HCT116 (cell line): ENCODE measurements around the gene ZNRF2. TPM values are rescaled to one million over a fixed set of nuclear protein-coding genes. Genes with fewer than 3 reads are reported as not detected.

Experiments
- ATAC-seq: fragments of 200-7000 bp; cut with Tn5 transposase; 2 replicates; pipeline ENCODE4 v1.9.1; 2020; ENCODE audit warnings: mild to moderate bottlenecking, moderate library complexity
- BruUV-seq: library from RNA; stranded (reverse); fragments of 400-500 nt; replicated peaks from 2 replicates; lab custom pipeline; 2021; lab: Mats Ljungman, UMichigan
- CTCF ChIA-PET: fragments of 300-600 bp; sonication (Branson Sonifier 250); formaldehyde crosslinking; loops from one replicate; lab custom pipeline; 2021; ENCODE audit warnings: antibody characterized with exemption; lab: Charles Lee
- POLR2A ChIA-PET: fragments of 300-600, 350-600 bp; sonication (Branson Sonifier 250); formaldehyde crosslinking; loops from one replicate; lab custom pipeline; 2021; ENCODE audit warnings: antibody characterized with exemption; lab: Charles Lee
- RAD21 ChIA-PET, 2 experiments: fragments of 300-600 bp; sonication (Branson Sonifier 250); formaldehyde crosslinking; loops; one replicate each; lab custom pipeline; 2023; ENCODE audit warnings: low total read pairs in 2 of 2; ENCODE audit not compliant: uncharacterized antibody in 2 of 2, unreplicated experiment in 2 of 2, low non-redundant PET in 1 of 2; lab: Charles Lee
- DNase-seq: peaks from one replicate; pipeline ENCODE4 v3.0.0-alpha.2; 2010; ENCODE audit warnings: low read depth, low spot score
- H2AFZ ChIP-seq: fragments of 200-600 bp; shearing (Covaris generic), sonication (generic); 2 replicates; pipeline ENCODE4 v1.6.1; 2017; ENCODE audit warnings: low read depth, mixed run types, mixed read lengths, antibody characterized with exemption, low read length; ENCODE audit not compliant: poor library complexity, severe bottlenecking
- H3K27ac ChIP-seq: 2 replicates; pipeline ENCODE4 v1.5.1; 2012; ENCODE audit warnings: low read depth, low read length
- H3K27me3 ChIP-seq: fragments of 200-600 bp; sonication (generic); 2 replicates; pipeline ENCODE4 v1.6.1; 2016; ENCODE audit warnings: mixed run types, low read length, mixed read lengths; ENCODE audit not compliant: insufficient read depth
- H3K36me3 ChIP-seq, 2 experiments: fragments of 200-500 bp in 1 of 2; fragments of 200-600 bp in 1 of 2; sonication (Bioruptor generic) in 1 of 2; sonication (generic) in 1 of 2; 2 replicates each; pipeline versions ENCODE4 v1.5.1 to v1.6.1; 2014 to 2016; ENCODE audit warnings: low read length in 2 of 2, inconsistent platforms in 1 of 2, mixed read lengths in 1 of 2, mixed run types in 1 of 2; ENCODE audit not compliant: insufficient read depth in 2 of 2, control insufficient read depth in 1 of 2
- H3K4me1 ChIP-seq, 2 experiments: fragments of 200-600 bp in 1 of 2; sonication (generic) in 1 of 2; 2 replicates each; pipeline versions ENCODE4 v1.5.1 to v1.6.1; 2012 to 2017; ENCODE audit warnings: low read length in 2 of 2, inconsistent platforms in 1 of 2, mild to moderate bottlenecking in 1 of 2, mixed read lengths in 1 of 2, mixed run types in 1 of 2, moderate library complexity in 1 of 2; ENCODE audit not compliant: insufficient read depth in 2 of 2, control insufficient read depth in 1 of 2
- H3K4me2 ChIP-seq: fragments of 200-600 bp; sonication (generic); 2 replicates; pipeline ENCODE4 v1.6.1; 2017; ENCODE audit warnings: mixed run types, low read length, mixed read lengths
- H3K4me3 ChIP-seq, 2 experiments: fragments of 200-600 bp in 1 of 2; sonication (generic) in 1 of 2; replicated peaks in 1 of 2; 2 replicates each; pipeline ENCODE4 v1.5.1; 2011 to 2016; ENCODE audit warnings: low read length in 2 of 2, control low read depth in 1 of 2, low read depth in 1 of 2, mild to moderate bottlenecking in 1 of 2, mixed read lengths in 1 of 2, mixed run types in 1 of 2
- H3K79me2 ChIP-seq: fragments of 200-600 bp; sonication (generic); 2 replicates; pipeline ENCODE4 v1.6.1; 2017; ENCODE audit warnings: mild to moderate bottlenecking, mixed run types, low read length, moderate library complexity, mixed read lengths; ENCODE audit not compliant: insufficient read depth
- H3K9ac ChIP-seq: fragments of 200-600 bp; sonication (generic); 2 replicates; pipeline ENCODE4 v1.6.1; 2016; ENCODE audit warnings: low read length, mixed read lengths
- H3K9me2 ChIP-seq: fragments of 200-600 bp; sonication (generic), shearing (Covaris generic); 2 replicates; pipeline ENCODE4 v1.6.1; 2017; ENCODE audit warnings: mixed run types, mild to moderate bottlenecking, moderate library complexity; ENCODE audit not compliant: insufficient read depth
- H3K9me3 ChIP-seq, 2 experiments: fragments of 200-500 bp in 1 of 2; fragments of 200-600 bp in 1 of 2; sonication (Bioruptor generic) in 1 of 2; sonication (generic) in 1 of 2; 2 replicates each; pipeline ENCODE4 v1.6.1; 2014 to 2017; ENCODE audit warnings: low read length in 2 of 2, mixed read lengths in 2 of 2, inconsistent platforms in 1 of 2, low read depth in 1 of 2, mild to moderate bottlenecking in 1 of 2, mixed run types in 1 of 2, moderate library complexity in 1 of 2; ENCODE audit not compliant: control insufficient read depth in 1 of 2, insufficient read depth in 1 of 2
- H4K20me1 ChIP-seq: fragments of 200-600 bp; sonication (generic), shearing (Covaris generic); 2 replicates; pipeline ENCODE4 v1.6.1; 2017; ENCODE audit warnings: mixed run types, mild to moderate bottlenecking, moderate library complexity; ENCODE audit not compliant: insufficient read depth
- CBX3 ChIP-seq: IDR thresholded peaks from 2 replicates; pipeline ENCODE4 v1.6.1; 2012; ENCODE audit warnings: low read depth
- ELF1 ChIP-seq: IDR thresholded peaks from 2 replicates; pipeline ENCODE4 v1.6.1; 2012; ENCODE audit warnings: low read depth, borderline replicate concordance
- REST ChIP-seq: IDR thresholded peaks from 2 replicates; pipeline ENCODE4 v1.6.1; 2012; ENCODE audit warnings: low read depth
- ZBTB33 ChIP-seq: IDR thresholded peaks from 2 replicates; pipeline ENCODE4 v1.6.1; 2011; ENCODE audit warnings: mild to moderate bottlenecking, low read length, moderate library complexity; ENCODE audit not compliant: insufficient replicate concordance; ENCODE audit errors: extremely low read depth
- intact Hi-C: fragments of 100-400 bp; cut with micrococcal nuclease; formaldehyde crosslinking; loops from 2 replicates; pipeline ENCODE4 v1.10.0; 2022
- total RNA-seq: library from RNA; stranded (reverse); gene quantifications from one replicate; pipeline ENCODE4 v1.2.1, GENCODE V29; 2021; ENCODE audit not compliant: unreplicated experiment

The ZNRF2 gene
- total RNA-seq, 1 experiment from 2014 or later = 10.2 TPM

- Histone ChIP-seq H3K9me2 (no peaks in the 10 kb centered on the region), H3K27me3 (no peaks in the 10 kb centered on the region)
- no peak for DNase-seq
- CTCF ChIA-PET = no interaction called here
- TF ChIP-seq ZBTB33 (no peak), CBX3 (no peak), REST (no peak), ELF1 (no peak)
- TF ChIP-seq, all 23 proteins: peak for 0
- Histone ChIP-seq H3K9ac (no peak overlapping the region), H3K36me3 (no peaks in the 10 kb centered on the region), H3K4me3 (no peak overlapping the region), H3K9me3 (no peaks in the 10 kb centered on the region), H3K79me2 (0 out of 2 replicates have a peak, but pooled peaks cover 14% of the 10 kb centered on the region), H3K4me2 (no peak overlapping the region), H2AFZ (no peak overlapping the region), H3K4me1 (0 out of 4 replicates have a peak, but pooled peaks cover 0 to 3% of the 10 kb centered on the region in 2 experiments), H4K20me1 (no peaks in the 10 kb centered on the region), H3K27ac (no peak overlapping the region)
- ChIA-PET POLR2A (no interaction called here), RAD21 (no interaction called here)
- BruUV-seq = no TSS peak
- intact Hi-C loops = no loop called here
- ATAC-seq = no peak
These were observed 45.3 kb downstream of the ZNRF2 start for GRCh38 chr7:30329716-30330115.
